T1000 (cell line): ENCODE data around the gene GRIK4.

Experiments used
- DNase-seq: peaks from one replicate; lab custom pipeline; 2025; ENCODE audit warnings: mixed read lengths; lab: John Stamatoyannopoulos, UW

GRIK4 gene

DNA sequence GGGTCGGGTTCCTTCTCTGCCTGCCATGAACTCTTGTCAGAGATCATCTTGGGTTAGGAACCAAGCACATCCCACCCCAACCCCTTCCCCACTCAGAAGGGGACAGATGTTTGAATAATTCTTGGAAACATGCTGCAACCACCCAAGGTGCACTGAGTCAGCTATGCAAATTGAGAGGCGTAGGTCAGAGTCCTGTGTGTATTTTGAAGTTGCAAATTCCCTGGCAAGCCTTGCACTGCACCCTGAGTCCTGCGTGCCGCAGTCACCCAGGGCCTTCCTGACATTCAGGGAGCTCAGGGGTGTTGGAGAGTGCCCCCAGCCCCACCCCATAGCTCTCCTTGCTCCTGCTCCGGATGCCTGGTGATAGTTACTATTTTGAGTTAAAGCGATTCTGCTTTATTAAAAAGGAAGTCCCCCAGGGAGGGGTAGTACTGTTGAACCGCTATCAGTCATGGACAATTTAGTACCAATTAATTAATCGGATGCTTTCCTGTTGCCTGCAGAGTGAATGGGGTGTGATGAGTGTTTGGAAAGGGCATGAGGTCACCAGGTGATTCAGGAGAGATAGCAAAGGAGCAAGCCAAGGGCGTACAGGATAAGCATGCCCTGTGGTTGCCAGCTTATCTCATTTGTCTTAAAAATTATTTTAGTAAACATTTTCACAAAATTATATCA, 123.7 kb downstream of the GRIK4 start:
- no peak for DNase-seq

DNA sequence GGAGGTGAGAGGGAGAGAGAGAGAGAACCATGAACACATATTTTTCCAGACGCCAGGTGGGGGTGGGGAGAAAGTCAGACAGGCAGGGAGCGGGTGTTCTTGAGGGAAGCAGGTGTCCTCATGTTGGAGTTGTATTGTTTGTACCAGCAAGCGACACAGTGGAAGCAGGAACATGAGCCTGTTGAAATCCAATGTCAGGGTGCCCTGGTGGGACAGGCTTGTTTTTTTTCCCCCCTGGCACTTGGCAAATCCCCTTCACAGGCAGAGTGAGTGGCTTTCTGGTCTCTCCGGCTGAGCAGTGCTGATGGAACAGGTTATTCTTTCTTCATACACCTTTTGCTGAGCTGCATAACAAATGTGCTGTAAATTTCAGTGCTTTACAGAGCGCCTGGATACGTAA, 125.6 kb downstream of the GRIK4 start:
- DNase-seq, result no peak

DNA sequence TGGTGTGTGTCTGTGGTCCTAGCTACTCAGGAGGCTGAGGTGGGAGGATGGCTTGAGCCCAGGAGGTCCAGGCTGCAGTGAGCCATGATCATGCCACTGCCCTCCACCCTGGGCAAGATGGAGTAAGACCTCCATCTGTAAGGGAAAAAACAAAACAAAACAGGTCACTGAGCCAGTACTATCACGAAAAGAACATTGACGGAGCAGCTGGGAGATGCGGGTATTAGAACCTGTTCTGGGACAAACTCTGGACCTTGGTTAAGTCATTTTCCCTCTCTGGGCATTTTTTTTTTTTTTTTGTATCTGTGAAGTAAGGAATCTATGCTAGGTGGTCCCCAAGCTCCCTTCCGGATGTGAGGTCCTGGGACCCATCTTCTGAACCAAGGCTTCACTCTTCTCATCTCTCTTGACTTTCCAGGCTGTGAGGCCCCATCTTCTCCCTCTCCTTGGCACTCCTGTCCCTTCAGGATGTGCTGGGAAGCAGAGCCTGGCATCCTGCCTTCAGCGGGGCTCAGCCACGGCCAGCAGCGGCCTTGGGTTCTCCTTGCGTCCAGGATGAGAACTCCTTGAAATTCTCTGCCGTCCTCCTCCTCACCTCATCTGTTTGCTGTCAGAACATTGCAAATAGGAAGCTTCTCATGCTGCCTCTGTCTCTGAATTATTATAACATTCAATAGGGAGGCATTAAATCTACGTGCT, 130.8 kb downstream of the GRIK4 start:
- DNase-seq, result no peak

DNA sequence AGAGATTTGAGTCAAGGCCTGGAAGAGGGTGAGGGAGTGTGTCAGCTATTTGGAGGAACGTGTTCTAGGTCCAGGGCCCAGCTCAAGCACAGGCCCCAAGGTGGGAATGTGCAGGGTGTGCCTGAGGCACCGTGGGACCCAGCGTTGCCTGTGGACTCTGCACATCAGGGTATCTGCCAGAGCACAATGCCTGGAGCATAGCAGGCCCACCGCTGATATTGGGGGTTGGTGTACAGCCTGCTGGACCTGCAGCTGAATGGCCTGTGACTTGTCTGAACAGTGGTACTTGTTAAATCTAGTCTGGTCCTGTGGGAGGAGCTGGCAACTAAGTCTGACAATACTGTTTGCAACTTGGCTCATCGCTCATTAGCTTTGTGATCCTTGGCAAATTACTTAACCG, 131.7 kb downstream of the GRIK4 start:
- no peak for DNase-seq

DNA sequence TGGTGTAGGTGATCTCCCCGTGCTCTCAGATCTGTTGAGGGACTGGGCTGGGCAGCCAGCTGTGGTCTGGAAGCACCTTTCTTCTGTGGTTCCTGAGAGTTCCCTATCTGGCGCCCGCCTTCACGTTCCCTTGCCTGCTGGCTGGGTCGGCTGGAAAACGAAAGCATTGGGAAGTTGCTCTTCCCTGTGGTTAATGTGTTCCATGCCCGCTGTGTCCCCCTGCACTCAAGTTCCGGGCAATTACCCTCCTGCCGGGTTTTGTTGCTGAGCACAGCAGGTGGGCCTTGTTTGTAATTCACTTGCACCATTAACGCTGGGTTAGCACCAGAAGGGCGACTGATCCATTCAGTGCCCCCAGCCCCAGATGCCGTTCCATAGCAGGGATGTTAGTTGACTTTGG, 134.1 kb downstream of the GRIK4 start:
- DNase-seq, result no peak

DNA sequence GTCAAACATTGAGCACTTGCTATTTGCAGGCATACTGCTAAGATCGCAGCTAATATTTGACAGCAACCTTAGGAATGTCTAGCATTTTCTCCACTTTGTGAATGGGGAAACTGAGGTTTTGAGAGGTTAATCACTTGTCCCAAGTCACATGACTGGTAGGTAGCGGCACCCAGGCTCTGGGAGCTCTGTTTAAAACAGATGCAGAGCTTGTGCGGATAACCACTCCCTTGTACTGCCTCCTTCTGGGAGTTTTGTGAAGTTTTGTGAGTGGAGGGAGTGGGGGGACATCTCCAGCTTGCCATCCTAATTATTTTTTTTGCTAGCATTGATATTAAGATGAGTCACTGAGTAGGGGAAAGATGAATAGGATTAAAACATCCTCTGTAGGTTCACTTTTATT, 134.7 kb downstream of the GRIK4 start:
- DNase-seq, result no peak

DNA sequence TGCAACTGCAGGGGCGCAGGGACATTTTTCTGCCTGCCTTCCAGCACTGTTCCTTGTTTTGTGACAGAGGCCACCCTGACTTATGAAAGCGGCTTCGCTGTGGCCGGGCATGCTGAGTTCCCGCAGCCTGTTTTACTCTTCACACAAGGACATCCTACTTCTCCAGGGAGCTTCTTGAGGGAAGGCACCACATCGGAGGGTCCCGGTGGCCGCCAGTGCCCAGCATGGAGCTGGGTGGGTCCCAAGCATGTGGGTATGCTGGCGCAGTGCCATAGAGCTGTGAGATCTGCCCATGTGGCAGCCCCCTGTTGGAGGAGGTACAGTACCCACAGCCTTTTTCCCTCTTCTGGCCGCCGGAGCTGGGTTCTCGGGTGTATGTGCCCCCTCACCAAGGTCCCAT, 136.1 kb downstream of the GRIK4 start:
- no peak for DNase-seq

DNA sequence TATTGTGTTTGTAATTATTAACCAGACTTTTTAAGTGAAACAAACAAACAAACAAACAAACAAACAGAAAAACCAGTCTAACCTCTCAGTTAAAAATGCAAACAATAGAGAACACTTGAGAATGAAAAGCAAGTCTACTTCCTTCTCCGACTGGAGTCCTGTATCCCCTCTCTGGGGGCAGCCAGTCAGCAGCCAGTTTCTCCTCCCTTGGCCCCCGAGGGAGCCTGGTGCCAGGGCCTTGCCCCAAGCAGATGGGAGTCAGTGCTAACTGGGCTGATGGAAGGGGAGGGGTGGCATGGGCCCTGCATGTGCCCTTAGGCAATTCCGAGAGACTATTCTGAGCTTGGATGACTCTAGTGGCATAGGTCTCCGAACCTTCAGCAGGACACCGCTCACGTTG, 137.2 kb downstream of the GRIK4 start:
- DNase-seq, result no peak

DNA sequence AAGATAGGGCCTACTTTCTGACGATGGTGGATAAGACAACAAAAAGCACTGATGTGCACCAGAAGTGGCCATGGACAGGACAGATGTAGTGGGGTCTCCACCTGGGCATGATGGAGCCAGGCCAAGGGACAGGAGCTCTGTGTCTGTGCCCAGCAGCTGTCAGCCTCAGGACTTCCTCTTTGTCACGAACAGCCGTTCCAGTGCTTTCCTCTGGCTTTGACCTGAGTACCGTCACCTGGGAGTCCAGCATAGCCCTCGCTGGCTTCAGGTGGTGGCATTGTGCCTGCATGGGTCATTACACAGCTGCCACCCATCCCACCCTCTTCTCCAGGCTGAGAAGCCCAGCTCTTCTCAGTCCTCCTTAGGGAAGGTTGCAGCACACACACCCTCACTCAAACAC, 137.8 kb downstream of the GRIK4 start:
- no peak for DNase-seq

DNA sequence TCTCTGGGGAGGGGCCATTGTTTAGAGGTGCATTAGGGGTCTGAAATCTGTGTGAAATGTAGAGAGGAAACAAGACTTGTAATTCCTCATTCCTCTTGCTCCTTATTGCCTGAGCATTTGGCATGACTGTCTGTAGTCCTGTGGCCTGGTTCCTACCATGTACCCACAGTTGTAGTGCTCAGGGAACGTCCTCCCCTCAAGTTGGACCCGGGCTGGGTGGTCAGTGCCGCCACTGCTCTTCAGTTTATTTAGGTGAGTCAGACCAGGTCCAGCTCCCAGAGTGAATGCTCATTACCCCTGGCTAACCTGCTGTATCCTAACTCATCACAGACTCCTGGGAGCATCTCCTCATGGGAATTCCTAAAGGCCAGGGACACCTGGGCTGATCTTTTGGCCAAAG, 139.8 kb downstream of the GRIK4 start:
- DNase-seq, result no peak

DNA sequence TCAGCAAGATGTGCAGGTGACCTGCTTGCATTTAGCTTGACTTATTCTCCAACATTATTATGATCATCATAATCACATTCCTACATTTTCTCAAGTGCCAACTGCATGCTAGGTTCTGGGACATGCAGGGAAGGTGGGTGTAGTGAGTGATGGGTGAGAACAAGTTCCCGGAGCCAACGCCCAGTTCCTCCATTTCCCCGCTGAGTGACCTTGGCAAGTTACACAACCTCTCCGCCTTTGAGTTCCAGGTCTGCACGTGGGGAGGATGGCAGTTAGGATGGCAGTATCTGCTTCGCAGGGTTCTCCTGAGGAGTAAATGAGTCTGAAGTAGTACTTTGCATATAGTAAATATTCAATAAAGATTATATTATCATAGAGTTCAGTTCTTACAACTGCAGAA, 140.3 kb downstream of the GRIK4 start:
- DNase-seq, result no peak

DNA sequence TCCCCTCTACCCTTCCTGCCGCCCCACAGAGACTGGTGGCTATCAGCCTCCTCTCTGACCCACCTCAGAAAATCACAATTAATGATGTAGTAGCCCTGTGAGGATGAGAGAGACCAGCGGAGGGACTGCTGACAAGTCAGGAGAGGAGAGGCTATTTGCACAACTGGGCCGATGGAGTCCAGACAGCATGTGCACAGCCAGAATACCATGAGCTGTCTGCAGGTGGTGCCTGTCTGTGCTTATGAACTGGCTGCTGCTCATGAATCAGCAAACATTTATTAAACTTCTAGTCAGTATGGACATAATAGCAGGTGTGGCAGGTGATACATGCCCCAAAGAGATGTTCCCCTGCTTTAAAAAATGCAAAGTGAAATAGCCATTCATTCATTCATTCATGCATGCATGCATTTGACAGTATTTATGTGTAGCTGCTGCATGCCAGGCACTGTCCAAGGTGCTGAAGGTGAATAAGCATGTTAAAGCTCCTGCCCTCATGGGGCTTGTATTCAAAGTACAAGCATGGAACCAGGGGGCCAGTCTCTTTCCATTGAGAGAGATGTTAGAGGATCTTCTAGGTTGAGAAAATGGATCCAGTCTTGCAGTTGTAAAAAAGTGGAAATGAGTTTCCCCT, 141.3 kb downstream of the GRIK4 start:
- no peak for DNase-seq

DNA sequence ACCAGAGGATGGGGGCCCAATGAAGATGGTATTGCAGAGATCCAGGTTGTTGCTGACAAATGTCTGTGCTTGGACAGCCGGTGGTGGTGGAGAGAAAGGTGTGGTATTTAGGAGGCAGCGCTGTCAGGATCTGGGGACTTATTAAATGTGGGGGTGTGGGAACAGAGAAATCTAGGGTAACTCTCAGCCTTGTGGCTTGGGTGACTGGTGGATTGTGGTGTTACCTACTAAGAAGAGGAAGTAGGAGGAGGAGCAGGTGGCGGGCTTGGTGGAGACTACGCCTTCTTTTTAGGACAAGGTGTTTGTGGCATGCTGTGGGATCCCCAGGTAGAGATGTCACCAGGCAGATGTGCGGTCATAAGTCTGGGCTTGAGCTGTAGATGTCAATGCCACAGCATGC, 144.0 kb downstream of the GRIK4 start:
- DNase-seq, result no peak

DNA sequence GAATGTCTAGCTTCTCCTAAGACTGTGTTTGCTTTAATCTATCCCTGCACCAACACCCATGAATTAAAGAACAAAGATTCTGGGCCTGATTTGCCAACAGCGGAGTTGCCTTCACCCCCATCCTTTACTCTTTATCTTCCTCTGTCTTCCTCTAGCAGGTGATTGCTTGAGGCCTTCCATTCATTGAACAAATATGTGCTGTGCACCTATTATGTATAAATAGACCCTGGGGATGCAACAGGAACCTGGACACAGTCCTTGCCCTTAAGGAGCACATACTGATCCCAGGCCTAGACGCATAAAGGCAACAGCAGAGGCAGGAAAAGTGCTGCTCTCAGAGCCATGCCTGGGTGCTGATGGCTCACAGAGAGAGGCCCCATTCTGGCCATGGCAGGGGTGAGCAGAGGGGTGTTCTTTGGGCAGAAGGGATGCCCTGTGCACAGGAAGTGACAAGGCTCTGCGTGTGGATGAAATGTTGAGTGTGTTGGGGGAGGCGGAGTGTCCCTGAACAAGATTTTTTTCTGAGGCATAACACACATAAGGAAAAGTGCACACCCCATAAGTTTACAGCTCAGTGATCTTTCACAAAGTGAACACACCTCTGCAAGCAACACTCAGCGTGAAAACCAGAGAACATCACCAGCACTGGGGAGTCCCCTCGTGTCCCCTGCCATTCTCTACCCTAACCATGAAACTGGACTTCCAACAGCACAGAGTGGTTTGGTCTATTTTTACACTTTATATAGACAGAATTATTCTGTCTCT, 145.9 kb downstream of the GRIK4 start:
- DNase-seq, result no peak

DNA sequence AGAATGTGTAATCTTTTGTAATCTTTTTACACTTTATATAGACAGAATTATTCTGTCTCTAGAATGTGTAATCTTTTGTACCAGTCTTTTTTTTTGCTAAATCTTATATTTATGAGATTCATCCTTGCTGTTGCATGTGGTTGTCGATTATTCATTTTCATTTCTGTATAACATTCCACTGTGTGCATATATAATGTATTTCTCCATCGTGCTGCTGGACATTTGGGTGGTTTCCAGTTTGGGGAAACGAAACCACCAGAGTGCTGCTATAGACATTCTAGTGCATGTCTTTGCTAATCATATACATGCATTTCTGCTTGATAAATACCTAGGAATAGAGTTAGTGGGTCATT, 146.5 kb downstream of the GRIK4 start:
- DNase-seq, result no peak

DNA sequence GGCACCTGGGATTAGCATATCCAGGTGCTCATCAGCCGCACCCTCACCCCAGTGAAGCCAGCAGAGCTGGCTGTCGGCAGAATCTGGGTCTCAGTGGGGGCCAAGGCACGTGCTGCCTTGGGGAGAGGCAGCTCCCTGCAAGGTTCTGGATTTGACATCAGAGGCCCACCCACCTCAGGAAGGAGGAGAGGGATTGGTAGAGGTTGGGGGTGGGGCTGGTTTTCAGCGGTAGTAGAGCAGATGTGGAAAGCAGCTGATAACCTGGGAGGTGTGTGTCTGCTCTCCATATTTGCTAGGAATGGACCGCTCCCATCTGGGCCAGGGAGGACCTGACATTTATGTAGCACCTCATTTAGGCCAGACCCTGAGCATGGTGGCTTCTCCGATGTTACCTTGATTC, 147.5 kb downstream of the GRIK4 start:
- no peak for DNase-seq

DNA sequence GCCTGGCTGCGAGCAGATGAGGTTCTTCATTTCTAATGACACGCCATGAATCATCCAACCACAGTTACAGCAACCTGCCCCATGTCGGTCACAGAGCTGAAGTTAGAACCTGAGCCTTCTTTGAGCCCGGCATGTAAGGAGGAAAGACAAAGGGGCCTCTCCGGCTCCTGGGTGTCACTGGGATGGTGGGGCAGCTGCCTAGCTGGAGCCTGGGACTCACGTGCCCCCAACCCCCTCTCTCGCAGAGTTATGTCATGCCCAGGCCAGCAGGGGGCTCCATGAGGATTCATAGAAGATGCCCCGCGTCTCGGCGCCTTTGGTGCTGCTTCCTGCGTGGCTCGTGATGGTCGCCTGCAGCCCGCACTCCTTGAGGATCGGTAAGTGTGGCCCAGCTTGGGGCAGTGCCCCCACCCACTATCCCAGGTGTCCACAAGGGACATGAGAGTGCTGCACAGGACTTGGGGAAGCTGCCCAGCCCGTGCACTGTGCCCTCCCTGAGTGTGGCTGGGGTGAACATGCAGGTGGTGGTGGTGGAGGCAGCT, 148.5 kb downstream of the GRIK4 start:
- no peak for DNase-seq

DNA sequence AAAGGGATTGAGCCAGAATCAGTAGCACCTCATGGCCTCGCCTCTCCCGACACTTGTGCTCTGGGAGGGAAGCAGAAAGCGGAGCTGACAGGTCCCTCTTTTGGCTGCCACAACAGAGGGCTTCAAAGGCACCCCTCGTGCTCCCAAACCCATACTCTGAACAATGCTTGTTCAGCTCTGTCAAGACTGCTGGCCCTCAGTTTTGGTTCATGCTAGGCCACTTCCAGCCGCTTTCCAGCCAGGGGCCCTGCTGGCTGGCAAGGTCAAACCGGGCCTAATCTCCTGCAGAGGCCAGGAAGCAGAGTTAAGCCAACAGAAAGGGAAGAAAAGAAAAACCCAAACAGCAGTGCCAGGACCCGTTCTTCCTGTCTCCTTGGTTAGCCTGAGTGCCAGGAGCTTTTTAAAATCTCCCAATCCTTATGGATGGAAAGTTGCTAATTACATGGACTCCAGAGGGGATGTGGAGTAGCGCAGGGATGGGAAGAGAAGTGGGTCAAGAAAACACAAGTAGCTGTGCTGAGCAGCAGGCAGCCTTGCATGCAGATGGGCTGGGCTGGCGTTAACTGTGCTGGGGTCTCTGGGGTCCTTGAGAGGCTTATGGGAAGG, 150.6 kb downstream of the GRIK4 start:
- no peak for DNase-seq

DNA sequence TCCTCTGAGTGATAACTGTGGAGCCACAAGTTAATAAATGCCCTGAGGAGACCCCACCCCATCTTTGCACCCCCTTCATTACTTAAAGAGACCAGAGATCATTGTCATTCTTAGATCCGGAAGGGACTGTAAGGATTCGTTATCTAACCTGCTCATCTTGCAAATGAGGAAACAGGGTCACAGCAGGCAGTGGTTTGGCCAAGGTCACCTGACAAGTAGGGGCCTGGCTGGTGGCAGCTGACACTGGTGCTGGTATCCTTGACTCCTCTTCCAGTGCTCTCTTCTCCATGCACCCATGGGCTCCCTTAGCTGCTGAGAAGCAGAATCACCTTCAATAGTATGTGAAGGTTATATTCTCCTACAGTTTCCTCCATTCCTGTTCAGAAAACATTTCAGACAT, 151.6 kb downstream of the GRIK4 start:
- DNase-seq, result no peak

DNA sequence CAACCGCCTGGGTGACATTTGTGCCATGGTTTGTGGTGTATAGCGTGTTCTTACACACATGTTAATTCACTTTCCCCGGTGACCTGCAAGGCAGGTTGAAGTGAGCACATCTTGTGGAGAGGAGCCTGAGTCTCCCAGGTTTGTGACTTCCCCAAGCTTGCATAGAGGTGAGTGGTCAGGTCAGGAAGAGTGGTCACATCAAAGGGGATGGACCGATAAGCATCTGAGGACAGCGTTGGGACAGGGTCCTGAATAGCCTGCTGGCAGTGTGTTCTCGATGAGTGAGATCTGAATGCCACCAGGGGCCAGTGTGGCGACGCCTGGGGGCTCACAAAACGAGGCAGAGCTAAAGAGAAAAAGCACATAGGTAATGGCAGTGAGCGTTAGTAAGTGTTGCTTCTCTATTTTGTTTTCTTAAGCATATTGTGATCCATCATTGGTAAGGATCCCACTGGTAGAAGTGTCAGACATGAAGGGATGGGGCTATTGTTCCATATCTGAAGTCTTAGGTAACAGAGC, 154.6 kb downstream of the GRIK4 start:
- DNase-seq, result no peak

DNA sequence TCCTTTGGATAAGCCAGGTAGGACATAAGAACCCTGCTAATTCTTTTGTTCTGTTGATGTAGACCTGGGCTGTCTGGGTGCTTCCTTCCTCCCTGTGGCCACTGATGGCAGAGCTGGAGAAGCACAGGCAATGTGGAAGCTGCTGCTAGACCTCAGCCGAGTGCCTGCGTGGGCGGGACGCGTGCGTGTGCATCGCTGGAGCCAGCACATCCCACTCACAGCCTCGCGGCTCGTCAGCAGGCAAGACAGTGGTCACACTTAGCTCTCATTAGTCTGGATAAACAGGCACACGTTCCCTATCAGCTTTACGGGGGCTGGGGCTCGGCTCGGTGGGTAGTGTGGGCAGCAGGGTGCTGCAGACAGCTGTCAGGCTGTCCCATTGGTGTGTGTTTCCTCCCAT, 155.7 kb downstream of the GRIK4 start:
- DNase-seq, result no peak

DNA sequence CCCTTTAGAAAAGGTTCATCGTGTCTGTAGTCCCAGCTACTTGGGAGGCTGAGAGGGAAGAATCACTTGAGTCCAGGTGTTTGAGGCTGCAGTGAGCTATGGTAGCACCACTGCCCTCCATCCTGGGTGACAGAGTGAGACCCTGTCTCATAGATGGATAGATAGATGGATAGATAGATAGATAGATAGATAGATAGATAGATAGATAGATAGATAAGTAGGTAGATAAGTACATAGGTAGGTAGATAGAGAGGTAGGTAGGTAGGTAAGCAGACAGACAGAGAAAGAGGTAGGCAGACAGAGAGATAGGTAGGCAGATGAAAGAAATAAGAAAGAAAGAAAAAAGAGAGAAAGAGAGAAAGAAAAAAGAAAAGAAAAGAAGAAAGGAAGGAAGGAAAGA, 156.4 kb downstream of the GRIK4 start:
- DNase-seq, result no peak
